ENCODE results near the gene FGF18.

Gene FGF18

GRCh38 chr5:171433352-171433698 is 13.9 kb downstream of the FGF18 start:
- CTCF ChIA-PET = interaction anchor here (0.7 to 1.1 kb wide), 2 partner anchors 20 to 479 kb away, joined by 3 read pairs; no protein-coding TSS in a partner anchor

GRCh38 chr5:171433982-171434676 is 14.7 kb downstream of the FGF18 start:
- H3K9me3 ChIP-seq (ENCODE audit: control insufficient read depth, insufficient read depth, low read depth, low read length) = no peaks in the 10 kb centered on the region
- ChIA-PET POLR2A (interaction anchor here (0.6 to 0.7 kb wide), 2 partner anchors 75 to 543 kb away, joined by 4 read pairs; no protein-coding TSS in a partner anchor), CTCF (interaction anchor here (0.7 kb wide), 1 partner anchor 12 kb away, joined by 3 read pairs; no protein-coding TSS in a partner anchor)
- no peak for TF ChIP-seq ZBTB26 (tag by site-specific recombination; optimal IDR thresholded peaks at IDR 0.05)
- TF ChIP-seq ZNF692 (tag by site-specific recombination; IDR thresholded peaks at IDR 0.05) = no peak
- no peak for TF ChIP-seq OSR2 (tag by site-specific recombination; IDR thresholded peaks at IDR 0.05)
- TF ChIP-seq ZNF488 (tag by site-specific recombination; IDR thresholded peaks at IDR 0.05) = no peak
- no peak for TF ChIP-seq PRDM2 (tag by site-specific recombination; IDR thresholded peaks at IDR 0.05; ENCODE audit: borderline replicate concordance)
- no peak for TF ChIP-seq KLF1 (tag by site-specific recombination; IDR thresholded peaks at IDR 0.05)
- no peak for TF ChIP-seq ZFP37 (tag by site-specific recombination; IDR thresholded peaks at IDR 0.05)
- TF ChIP-seq MZF1 (tag by site-specific recombination; IDR thresholded peaks at IDR 0.05; ENCODE audit: borderline replicate concordance) = no peak
- H3K4me1 ChIP-seq (ENCODE audit: control insufficient read depth, insufficient read depth, low read length) = no peaks in the 10 kb centered on the region
- H3K27ac ChIP-seq (ENCODE audit: extremely low read depth, low read depth, low read length) = no peak overlapping the region
- no peak overlapping the region for H3K4me3 ChIP-seq (ENCODE audit: low read depth, low read length)
- no peaks in the 10 kb centered on the region for H3K36me3 ChIP-seq (ENCODE audit: control insufficient read depth in 2 of 2, insufficient read depth in 1 of 2, low read length in 2 of 2)

More at GRCh38 chr5:171433352-171433698, 13.9 kb downstream of the FGF18 start:
- Histone ChIP-seq H3K4me3 (ENCODE audit: low read depth, low read length) (no peak overlapping the region), H3K27ac (ENCODE audit: extremely low read depth, low read depth, low read length) (no peak overlapping the region), H3K9me3 (ENCODE audit: control insufficient read depth, insufficient read depth, low read depth, low read length) (no peaks in the 10 kb centered on the region), H3K36me3 (ENCODE audit: control insufficient read depth in 2 of 2, insufficient read depth in 1 of 2, low read length in 2 of 2) (no peaks in the 10 kb centered on the region), H3K4me1 (ENCODE audit: control insufficient read depth, insufficient read depth, low read length) (no peaks in the 10 kb centered on the region)
- no peak for TF ChIP-seq ZNF335 (tag by site-specific recombination; conservative IDR thresholded peaks at IDR 0.05)
- no peak for TF ChIP-seq ZNF623 (tag by site-specific recombination; IDR thresholded peaks at IDR 0.05)
- TF ChIP-seq ZNF302 (tag by site-specific recombination; IDR thresholded peaks at IDR 0.05; ENCODE audit: low read depth) = no peak
- TF ChIP-seq SP2 (tag by site-specific recombination; IDR thresholded peaks at IDR 0.05) = no peak
- no peak for TF ChIP-seq ZNF175 (tag by site-specific recombination; IDR thresholded peaks at IDR 0.05)
- no peak for TF ChIP-seq AEBP2 (tag by site-specific recombination; IDR thresholded peaks at IDR 0.05; ENCODE audit: borderline replicate concordance)
- no peak for TF ChIP-seq ZNF677 (tag by site-specific recombination; IDR thresholded peaks at IDR 0.05)
- TF ChIP-seq ZNF18 (tag by site-specific recombination; IDR thresholded peaks at IDR 0.05) = no peak
- no peak for TF ChIP-seq SETDB1 (IDR thresholded peaks at IDR 0.05; ENCODE audit: insufficient read length, low read length)
- no peak for TF ChIP-seq YY1 (tag by site-specific recombination; IDR thresholded peaks at IDR 0.05)
- POLR2A ChIA-PET = no interaction called here
